ENCODE data around the gene PRSS33.

- no peak for TF ChIP-seq POLR2A (IDR thresholded peaks at IDR 0.05)
- TF ChIP-seq EP300 (IDR thresholded peaks at IDR 0.05): no peak
- TF ChIP-seq CTCF (IDR thresholded peaks at IDR 0.05): no peak
Measured at GRCh38 chr16:2836646-2837508, 49.5 kb upstream of the PRSS33 start.
